Duodenal mucosa (tissue), 2 donors: Measurements from ENCODE around the gene WAPL.

Experiments used
- H3K27ac ChIP-seq: one replicate; pipeline ENCODE4 v1.7.0; 2013; ENCODE audit warnings: low read depth, low read length
- H3K27me3 ChIP-seq, 2 donors: one replicate each; pipeline ENCODE4 v1.7.0; 2013; ENCODE audit warnings: low read length in 2 of 2, control low read depth in 1 of 2; ENCODE audit not compliant: insufficient read depth in 2 of 2, control insufficient read depth in 1 of 2
- H3K36me3 ChIP-seq, 2 donors: one replicate each; pipeline ENCODE4 v1.7.0; 2013; ENCODE audit warnings: low read length in 2 of 2, control low read depth in 1 of 2; ENCODE audit not compliant: insufficient read depth in 2 of 2, control insufficient read depth in 1 of 2
- H3K4me1 ChIP-seq, 2 donors: one replicate each; pipeline ENCODE4 v1.7.0; 2013; ENCODE audit warnings: low read length in 2 of 2, control low read depth in 1 of 2; ENCODE audit not compliant: insufficient read depth in 2 of 2, control insufficient read depth in 1 of 2
- H3K4me3 ChIP-seq, 2 donors: one replicate each; pipeline ENCODE4 v1.7.0; 2013; ENCODE audit warnings: low read length in 2 of 2, low read depth in 1 of 2
- H3K9ac ChIP-seq, 2 donors: one replicate each; pipeline ENCODE4 v1.7.0; 2013; ENCODE audit warnings: low read length in 2 of 2, low read depth in 1 of 2
- H3K9me3 ChIP-seq, 2 donors: one replicate each; pipeline ENCODE4 v1.7.0; 2013; ENCODE audit warnings: low read length in 2 of 2, control low read depth in 1 of 2; ENCODE audit not compliant: control insufficient read depth in 1 of 2

WAPL gene

GRCh38 chr10:86483664-86484063 is 37.9 kb downstream of the WAPL start:
- no peak overlapping the region for H3K9ac ChIP-seq
- H3K27me3 ChIP-seq = no peaks in the 10 kb centered on the region
- H3K27ac ChIP-seq = no peak overlapping the region
- H3K9me3 ChIP-seq = no peaks in the 10 kb centered on the region
- peaks cover 6 to 43% of the 10 kb centered on the region in 2 donors for H3K36me3 ChIP-seq
- H3K4me1 ChIP-seq = no peaks in the 10 kb centered on the region
- no peak overlapping the region for H3K4me3 ChIP-seq

- H3K9me3 ChIP-seq = no peaks in the 10 kb centered on the region
- no peaks in the 10 kb centered on the region for H3K4me1 ChIP-seq
- no peak overlapping the region for H3K27ac ChIP-seq
- no peaks in the 10 kb centered on the region for H3K27me3 ChIP-seq
- H3K9ac ChIP-seq = no peak overlapping the region
- no peak overlapping the region for H3K4me3 ChIP-seq
- peaks cover 0 to 28% of the 10 kb centered on the region in 2 donors for H3K36me3 ChIP-seq
These were observed 39.8 kb downstream of the WAPL start for GRCh38 chr10:86481761-86482160.

DNA sequence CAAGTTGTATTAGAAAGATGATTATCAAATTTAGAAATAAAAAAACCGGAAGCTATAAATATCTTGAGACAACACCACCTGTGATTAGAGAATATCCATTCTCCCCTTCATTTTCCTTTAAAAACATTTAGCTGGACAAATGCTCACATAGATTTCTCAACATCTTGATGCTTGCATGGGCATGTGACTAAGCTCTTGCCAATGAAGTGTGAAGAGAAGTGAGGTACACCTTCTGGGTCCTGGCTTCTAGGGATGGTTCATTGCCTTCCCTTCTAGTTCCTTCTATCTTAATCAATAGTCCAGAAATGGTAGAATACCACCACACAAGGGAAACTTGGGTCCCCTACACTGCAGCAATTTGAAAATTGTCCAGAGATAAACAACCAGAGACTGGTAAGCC is 41.0 kb downstream of the WAPL start:
- H3K4me3 ChIP-seq = no peak overlapping the region
- H3K36me3 ChIP-seq = peaks cover 2 to 25% of the 10 kb centered on the region in 2 donors
- H3K27ac ChIP-seq = no peak overlapping the region
- no peaks in the 10 kb centered on the region for H3K9me3 ChIP-seq
- H3K9ac ChIP-seq = no peak overlapping the region
- no peaks in the 10 kb centered on the region for H3K4me1 ChIP-seq
- H3K27me3 ChIP-seq = no peaks in the 10 kb centered on the region

DNA sequence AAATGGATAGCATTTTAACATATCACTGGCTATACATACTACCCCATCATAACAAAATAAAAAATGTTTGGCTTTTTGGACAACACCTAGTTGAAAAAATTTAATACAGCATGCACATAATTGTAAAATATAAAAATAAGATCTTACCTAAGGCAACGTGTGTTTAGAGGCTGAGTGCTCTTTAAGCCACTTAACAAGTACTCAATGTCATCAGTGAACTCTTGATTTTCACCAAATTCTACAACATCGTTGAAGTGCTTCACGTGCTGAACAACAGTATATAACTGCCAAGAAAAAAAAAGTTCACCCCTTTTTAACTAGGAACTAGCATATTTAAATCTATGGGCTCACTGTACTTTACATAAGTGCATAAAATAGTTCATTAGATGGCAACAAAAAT is 49.5 kb downstream of the WAPL start:
- Histone ChIP-seq H3K27me3 (no peaks in the 10 kb centered on the region), H3K27ac (no peak overlapping the region), H3K9ac (no peak overlapping the region), H3K9me3 (no peaks in the 10 kb centered on the region), H3K4me1 (no peaks in the 10 kb centered on the region), H3K36me3 (peaks cover 12 to 57% of the 10 kb centered on the region in 2 donors), H3K4me3 (no peak overlapping the region)

DNA sequence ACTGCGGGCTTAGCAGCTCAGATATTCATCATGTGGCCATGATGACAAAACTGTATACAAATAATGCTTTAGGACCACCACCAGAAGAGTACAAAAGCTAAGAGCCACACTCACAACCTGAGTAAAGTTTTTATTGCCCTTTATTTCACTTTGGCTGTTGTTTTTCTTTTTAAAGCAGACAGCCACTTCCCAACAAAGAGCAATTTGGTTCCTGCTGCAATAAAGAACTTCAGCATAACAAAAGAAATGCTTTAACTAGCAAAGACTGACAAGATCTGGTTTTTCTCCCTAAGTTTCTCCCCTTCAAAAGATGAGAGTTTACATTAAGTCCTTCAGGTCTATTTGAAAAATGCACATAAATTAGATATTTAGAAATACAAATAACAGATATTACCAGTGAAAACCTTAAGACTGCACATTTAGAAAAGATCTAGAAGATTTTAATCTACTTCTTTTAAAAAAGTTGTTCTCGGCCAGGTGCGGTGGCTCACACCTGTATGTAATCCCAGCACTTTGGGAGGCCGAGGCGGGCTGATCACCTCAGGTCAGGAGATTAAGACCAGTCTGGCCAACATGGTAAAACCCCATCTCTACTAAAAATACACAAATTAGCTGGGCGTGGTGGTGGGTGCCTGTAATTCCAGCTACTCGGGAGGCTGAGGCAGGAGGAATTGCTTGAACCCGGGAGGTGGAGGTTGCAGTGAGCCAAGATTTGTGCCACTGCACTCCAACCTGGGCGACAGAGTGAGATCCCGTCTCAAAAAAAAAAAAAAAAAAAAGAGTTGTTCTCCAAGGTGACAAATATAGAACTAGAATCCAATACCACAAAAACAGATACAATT is 59.4 kb downstream of the WAPL start:
- Histone ChIP-seq H3K4me3 (no peak overlapping the region), H3K27ac (no peak overlapping the region), H3K9ac (no peak overlapping the region), H3K27me3 (no peaks in the 10 kb centered on the region), H3K36me3 (peaks cover 14 to 75% of the 10 kb centered on the region in 2 donors), H3K4me1 (no peaks in the 10 kb centered on the region), H3K9me3 (no peaks in the 10 kb centered on the region)

GRCh38 chr10:86451604-86451960 is 70.0 kb downstream of the WAPL start:
- H3K27me3 ChIP-seq = no peaks in the 10 kb centered on the region
- H3K27ac ChIP-seq = no peak overlapping the region
- H3K4me3 ChIP-seq = no peak overlapping the region
- no peak overlapping the region for H3K9ac ChIP-seq
- H3K9me3 ChIP-seq = no peaks in the 10 kb centered on the region
- H3K4me1 ChIP-seq = peaks cover 0 to 5% of the 10 kb centered on the region in 2 donors
- H3K36me3 ChIP-seq = peaks cover 27 to 53% of the 10 kb centered on the region in 2 donors

GRCh38 chr10:86450806-86451603 is 70.6 kb downstream of the WAPL start:
- Histone ChIP-seq H3K9me3 (no peaks in the 10 kb centered on the region), H3K4me1 (peaks cover 0 to 5% of the 10 kb centered on the region in 2 donors), H3K36me3 (peaks cover 26 to 54% of the 10 kb centered on the region in 2 donors), H3K27me3 (no peaks in the 10 kb centered on the region), H3K4me3 (no peak overlapping the region), H3K27ac (no peak overlapping the region), H3K9ac (no peak overlapping the region)

GRCh38 chr10:86449926-86450558 is 71.5 kb downstream of the WAPL start:
- Histone ChIP-seq H3K4me1 (peaks cover 0 to 5% of the 10 kb centered on the region in 2 donors), H3K9ac (no peak overlapping the region), H3K4me3 (no peak overlapping the region), H3K27ac (no peak overlapping the region), H3K9me3 (no peaks in the 10 kb centered on the region), H3K27me3 (no peaks in the 10 kb centered on the region), H3K36me3 (peaks cover 30 to 59% of the 10 kb centered on the region in 2 donors)

GRCh38 chr10:86447432-86447831 is 74.2 kb downstream of the WAPL start:
- Histone ChIP-seq H3K27ac (no peak overlapping the region), H3K9me3 (no peaks in the 10 kb centered on the region), H3K36me3 (peaks cover 29 to 58% of the 10 kb centered on the region in 2 donors), H3K4me3 (no peak overlapping the region), H3K4me1 (peaks cover 4 to 5% of the 10 kb centered on the region in 2 donors), H3K9ac (no peak overlapping the region), H3K27me3 (no peaks in the 10 kb centered on the region)

GRCh38 chr10:86446987-86447386 is 74.6 kb downstream of the WAPL start:
- Histone ChIP-seq H3K27ac (no peak overlapping the region), H3K36me3 (peaks cover 28 to 56% of the 10 kb centered on the region in 2 donors), H3K4me1 (peaks cover 4 to 5% of the 10 kb centered on the region in 2 donors), H3K27me3 (no peaks in the 10 kb centered on the region), H3K9me3 (no peaks in the 10 kb centered on the region), H3K9ac (no peak overlapping the region), H3K4me3 (no peak overlapping the region)
